Left kidney (tissue), 2 donors: ENCODE measurements around the gene PSMB8. TPM values are rescaled to one million over a fixed set of nuclear protein-coding genes. Genes with fewer than 3 reads are reported as not detected.

ENCODE experiments used
- DNase-seq: peaks from one replicate; pipeline ENCODE4 v3.0.0-alpha.2; 2013
- polyA plus RNA-seq: library from polyadenylated mRNA; unstranded; fragments of 120-200 nt; gene quantifications from one replicate; pipeline ENCODE4 v1.2.1, GENCODE V29; 2013; ENCODE audit not compliant: insufficient read length

PSMB8 gene
- polyA plus RNA-seq, 1 donor = 18.8 TPM

DNA sequence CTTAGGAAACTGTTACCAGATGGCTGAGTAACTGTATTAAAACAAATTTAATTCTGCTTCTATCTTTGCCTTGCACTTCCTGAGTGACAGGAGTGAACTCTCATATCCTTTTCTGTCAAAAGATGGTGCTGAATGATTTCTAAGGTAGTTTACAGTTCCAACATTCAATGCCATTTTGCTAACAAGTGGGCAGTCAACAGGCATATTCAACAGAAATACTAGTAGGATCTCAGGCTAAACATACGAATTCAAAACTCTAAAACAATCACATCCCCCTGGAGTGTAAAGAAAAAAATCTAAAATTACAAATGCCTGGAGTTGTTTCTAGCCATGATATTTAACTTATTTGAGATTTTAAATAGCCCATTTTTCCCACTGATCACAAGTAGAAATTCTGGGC lies 16.8 kb upstream of the PSMB8 start:
- no peak for DNase-seq

DNA sequence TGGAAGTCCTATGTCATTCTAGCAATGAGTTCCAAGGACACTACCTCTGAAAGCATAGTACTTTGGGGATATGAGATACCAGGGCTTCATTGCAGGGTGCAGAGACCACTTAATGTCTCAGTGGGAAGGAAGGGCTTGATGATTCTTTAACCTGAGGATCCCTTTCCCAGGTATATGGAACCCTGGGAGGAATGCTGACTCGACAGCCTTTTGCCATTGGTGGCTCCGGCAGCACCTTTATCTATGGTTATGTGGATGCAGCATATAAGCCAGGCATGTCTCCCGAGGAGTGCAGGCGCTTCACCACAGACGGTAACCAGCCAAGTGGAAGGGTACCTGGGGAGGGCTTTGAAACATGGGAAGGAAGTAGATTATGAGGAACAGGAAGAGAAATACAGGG lies 14.3 kb upstream of the PSMB8 start:
- DNase-seq = no peak

DNA sequence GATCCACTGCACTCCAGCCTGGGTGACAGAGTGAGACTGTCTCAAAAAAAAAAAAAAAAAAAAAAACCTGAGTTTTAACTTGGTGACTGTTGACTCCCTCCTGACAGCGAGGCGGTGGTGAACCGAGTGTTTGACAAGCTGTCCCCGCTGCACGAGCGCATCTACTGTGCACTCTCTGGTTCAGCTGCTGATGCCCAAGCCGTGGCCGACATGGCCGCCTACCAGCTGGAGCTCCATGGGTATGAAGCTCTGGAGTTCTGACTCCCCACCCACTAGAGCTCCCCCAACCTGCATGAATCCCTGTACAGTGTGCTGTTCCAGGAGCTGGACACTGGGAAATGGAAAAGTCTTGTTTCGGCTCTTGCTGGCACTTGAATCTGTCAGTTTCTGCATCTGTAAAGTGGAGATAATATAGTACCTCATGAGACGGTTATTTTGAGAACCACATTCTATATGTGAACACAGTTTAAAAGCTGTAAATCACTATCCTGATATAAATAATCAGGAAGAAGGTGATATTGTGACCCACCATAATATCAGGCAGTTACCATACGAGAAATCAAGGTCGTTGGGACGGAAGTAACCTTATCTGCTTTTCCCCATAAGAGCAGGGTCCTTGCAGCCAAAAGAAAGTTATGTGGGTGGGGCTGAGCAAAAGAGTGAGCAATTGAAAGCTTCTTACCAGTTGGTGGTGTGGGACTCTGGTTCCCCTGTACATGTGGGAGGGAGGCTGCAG lies 13.5 kb upstream of the PSMB8 start:
- DNase-seq = no peak

DNA sequence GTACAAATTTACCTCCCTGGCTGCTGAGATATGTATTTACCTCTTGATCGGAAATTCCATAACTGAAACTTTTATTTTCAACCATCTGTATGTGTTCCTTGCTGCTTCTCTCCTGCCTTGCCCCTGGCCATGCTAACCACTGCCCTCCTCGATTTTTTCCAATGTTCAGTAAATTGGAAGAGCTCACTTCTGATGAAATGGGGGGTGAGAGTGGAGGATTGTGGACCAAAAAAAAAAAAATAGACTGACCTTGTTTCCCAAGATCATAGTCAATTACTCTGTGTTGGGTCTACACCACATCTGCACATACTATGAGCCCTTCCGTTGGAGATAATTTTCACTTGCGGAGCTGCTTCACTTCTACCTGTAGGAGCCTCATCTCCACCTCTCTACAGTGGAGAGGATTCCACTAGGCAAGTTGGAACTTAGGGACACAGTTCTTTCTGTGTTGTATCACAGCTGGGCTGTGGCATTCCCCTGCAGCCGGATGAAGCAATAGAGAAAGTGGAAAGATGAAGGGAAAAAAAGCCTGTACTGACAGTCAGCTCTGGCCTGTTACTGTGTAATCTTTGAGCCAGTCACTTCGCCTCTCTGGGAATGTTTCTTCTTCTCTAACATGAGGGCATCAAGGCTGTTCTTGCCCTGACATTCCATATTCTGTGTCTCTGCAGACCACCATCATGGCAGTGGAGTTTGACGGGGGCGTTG lies 11.8 kb upstream of the PSMB8 start:
- no peak for DNase-seq

DNA sequence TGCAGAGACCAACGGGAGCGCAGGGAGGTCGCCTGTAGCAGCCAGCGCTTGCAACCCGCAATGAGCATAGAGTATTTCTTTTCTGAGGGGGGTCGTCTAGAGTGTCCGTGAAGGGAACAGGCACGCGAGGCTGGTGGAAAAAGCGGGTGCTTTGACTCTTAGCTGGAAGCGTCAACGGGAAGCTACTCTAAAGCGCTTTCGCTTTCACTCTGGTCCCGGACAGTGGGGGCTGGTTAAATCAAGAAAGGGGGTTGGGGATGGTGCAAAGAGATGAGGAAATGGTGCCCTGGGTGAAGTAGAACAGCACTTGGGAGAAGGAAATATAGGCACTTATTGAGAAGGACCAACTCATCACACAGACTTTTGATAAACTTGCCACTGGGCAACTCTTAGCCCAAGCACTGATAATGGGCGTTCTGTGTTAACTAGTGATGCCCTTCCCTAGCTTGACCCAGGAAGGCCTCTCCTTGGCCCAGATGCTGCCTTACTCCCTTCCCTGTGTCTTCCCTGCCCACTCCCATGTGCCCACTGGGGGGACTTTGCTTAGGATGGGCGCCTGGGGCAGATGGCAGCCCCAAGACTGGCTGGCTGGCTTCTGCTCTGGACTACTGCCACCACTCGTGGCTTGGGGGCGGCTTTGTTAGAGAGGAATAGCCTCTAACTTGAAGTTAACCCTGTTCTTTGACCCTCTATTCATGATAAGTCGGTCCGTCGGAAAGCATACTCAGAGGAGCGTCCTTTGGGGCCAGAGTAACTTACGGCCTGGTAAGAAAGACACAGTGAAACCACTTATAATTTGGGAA lies 10.7 kb upstream of the PSMB8 start:
- DNase-seq = no peak

DNA sequence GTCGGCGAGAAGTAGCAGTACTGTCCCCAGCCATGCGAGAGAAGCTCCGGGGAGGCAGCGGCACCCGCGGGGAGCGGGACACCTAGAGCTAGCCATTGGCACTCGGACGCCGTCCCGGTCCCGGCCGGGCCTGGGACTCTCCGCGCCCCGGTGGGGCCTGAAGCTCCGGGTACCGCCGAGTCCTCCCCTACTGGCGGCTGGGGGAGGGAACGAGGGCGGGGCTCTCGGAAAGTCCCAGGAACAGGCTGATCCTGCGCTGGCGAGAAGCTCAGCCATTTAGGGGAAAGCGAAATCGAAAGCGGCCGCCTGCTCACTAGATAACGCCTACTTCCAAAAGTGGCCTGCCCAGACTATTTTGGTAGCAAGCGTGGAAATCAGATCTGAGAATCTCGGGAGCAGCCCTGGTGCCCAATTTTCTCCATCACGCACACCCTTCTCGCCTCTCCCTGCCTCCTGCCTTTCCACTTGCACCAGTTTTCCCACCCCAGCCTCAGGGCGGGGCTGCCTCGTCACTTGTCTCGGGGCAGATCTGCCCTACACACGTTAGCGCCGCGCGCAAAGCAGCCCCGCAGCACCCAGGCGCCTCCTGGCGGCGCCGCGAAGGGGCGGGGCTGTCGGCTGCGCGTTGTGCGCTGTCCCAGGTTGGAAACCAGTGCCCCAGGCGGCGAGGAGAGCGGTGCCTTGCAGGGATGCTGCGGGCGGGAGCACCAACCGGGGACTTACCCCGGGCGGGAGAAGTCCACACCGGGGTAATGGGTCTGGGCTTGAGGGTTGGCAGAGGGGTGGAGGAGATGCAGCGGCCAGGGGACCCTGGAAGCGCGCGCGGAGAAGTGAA lies 9.9 kb upstream of the PSMB8 start, which contains the start of the genes PSMB9 and TAP1:
PSMB9 (plus strand) TSS at position 652 of the 835 bp plus-strand sequence; CDS start at position 690, 38 bp downstream.
TAP1 (minus strand) TSS at position 164 of the 835 bp plus-strand sequence; CDS start at position 96, 68 bp downstream.
- peak; percentile 92 for DNase-seq

DNA sequence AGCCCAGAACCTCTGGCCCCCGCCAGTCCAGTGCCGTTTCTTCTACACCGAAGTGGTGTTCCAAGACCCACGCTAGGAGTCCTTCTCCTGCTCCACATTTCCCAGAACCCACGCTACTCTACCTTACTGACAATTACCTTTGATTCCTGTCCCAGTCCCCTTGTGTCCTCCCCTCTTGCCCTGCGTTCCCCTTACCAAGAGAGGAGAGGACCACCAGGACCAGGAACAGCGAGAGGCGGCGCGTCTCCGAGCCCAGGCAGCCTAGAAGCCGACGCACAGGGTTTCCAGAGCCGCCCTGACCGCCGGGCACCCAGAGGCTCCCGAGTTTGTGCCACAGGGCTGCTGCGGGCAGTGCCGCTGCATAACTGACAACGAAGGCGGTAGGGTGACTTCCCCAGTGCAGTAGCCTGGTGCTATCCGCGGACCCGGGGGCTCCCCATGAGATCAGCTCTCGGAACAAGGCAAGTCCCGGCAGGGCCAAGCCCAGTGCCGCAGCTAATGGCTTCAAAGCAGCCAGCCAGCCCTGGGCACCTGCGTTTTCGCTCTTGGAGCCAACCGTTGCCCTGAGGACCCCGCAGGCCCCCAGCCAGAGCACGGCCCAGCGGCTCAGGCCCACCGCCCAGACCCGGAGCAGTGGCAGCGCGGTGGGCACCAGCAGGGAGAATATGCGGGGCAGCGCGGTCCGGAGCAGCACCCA lies 9.1 kb upstream of the PSMB8 start:
- peak; percentile 17 for DNase-seq

DNA sequence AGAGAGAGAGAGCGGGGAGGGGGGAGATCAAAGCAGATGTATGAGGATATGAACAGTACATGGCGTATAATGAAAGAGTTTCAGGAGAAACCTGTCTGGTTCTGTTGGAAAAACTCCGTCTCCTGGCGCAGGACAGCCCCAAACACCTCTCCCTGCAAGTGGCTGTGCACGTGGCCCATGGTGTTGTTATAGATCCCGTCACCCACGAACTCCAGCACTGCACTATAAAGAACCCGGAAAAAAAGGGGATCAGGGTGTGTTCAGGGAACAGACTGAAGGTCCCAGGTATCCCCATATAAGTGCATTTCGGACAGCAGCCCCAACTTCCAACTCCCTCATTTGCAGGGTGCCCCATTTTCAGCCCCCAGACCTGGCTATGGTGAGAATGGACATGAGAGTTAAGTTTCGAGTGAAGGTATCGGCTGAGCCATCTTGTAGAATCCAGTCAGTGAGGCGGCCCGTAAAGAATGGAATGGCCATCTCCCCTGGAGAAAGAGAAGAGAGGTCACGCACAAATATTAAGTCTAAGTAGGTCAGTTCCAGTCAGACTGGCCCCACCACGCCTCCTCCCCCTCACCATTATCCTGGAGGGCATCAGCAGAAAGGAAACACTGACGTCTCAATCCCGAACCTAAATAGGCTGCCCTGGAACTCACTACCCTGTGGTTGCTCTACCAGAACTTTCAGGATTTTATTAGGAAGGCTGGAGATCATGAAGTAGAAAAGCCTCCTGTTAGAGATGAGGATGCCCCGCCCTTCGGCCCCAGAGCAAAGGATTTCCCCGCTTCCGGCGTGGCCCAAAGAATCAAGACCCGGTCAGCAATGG lies 8.4 kb upstream of the PSMB8 start:
- no peak for DNase-seq

DNA sequence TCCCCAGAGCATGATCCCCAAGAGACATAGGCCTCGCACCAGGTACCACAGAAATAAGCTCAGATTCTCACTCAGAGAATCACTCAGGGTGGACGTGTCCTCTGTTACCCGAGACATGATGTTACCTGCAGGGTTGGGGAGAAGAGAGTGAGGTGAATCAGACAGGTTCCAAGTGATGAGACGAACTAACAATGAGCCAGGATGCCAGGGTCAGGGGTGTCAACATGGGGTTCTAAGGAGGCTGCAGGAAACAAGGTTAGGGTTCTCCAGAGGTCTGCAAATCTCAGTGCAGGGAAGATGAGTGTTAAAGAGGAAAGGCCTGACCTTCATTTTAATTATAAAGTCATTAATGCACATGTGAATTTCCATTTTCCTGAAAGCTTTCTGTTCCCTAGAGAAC lies 7.2 kb upstream of the PSMB8 start:
- DNase-seq = no peak

DNA sequence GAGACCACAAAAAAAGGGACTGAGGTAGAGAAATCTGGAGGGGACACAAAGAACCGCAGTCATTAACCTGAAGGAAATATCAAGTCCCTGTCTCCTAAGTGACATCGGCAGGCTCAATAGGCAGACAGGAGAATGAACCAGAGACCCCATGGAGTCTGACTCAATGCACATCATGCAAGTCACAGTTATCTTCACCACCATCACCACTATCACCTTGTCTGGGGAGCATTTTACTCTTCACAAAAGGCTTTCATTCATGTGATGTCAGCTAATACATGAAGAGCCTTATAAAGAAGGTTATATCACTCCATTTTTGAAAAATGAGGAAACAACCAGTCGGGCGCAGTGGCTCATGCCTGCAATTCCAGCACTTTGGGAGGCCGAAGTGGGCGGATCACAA lies 5.3 kb upstream of the PSMB8 start:
- DNase-seq = no peak

DNA sequence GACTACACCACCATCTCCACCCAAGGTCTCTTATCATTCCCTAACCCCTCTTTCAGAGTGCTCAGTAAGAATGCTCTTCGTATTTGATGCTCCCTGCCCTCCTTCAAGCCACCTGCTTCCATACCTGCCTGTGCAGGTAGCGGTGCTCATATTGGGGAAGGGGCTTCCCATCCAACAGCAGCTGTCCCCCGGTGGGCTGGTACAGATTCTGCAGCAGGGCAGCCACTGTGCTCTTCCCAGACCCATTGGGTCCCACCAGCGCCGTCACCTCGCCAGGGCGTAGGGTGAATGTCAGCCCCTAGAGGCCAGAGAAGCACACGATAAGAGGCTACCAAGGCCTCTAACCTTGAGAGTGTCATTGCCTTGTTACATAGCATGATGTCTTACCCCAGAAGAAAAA lies 3.9 kb upstream of the PSMB8 start:
- no peak for DNase-seq

DNA sequence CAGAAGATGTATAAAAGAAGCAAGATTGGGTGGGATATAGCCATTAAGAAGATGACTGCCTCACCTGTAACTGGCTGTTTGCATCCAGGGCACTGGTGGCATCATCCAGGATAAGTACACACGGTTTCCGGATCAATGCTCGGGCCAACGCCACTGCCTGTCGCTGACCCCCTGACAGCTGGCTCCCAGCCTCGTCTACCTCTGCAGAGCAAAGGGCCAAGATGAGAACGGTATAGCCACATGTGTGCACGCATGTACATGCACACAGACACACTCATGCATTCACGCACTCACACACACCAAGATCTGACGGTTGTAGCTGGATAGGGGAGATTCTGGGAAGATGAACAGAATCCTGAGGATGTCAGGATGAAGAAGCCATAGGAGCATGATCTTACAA lies 3.2 kb upstream of the PSMB8 start:
- no peak for DNase-seq

DNA sequence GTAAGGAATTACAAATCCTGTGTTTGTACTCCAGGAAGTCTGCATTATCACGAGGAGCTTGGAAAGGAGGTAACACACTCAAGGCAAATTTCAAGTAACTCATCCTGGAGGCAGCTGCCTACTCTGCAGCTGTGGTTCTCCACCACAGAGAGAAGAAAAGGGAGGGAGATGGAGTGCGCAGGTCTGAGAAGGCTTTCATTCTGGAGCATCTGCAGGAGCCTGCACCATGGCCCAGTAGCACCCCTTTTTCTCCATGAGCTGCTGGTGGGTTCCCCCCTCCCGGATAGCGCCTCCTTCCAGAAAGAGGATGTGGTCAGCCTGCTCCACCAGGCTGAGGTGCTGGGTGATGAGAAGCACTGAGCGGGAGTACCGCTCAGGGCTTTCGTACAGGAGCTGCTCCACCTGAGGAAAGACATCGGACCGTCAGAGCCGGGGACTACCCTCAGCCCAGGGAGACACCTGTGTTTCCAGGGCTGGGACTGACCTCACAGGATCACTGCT lies 1.6 kb upstream of the PSMB8 start:
- DNase-seq = no peak

DNA sequence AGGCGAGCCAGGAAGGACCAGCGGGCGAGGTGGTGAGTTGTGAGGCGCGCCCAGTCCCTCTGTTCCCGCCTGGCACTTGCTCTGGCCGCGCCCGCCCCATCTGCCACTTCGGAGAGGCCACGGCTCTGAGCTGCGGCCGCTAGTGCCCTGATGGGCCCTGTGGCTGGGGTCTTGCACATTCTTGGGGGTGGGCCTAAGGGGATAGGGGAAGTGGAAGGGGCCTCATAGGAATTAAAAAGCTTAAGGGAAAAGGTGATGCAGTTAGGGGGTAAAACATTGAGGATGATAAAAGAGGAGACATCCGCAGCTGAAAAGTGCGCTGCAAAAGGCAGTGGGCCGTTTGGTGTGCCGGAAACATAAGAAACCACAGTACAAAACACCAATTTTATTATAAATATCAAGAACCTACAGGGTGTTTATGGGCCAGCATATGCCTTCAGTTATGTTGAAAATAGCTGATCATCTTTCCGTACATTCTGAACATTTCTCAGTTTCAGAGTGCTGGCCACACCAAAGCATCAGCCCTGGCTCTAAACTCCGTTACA lies 1.1 kb upstream of the PSMB8 start:
- DNase-seq = no peak

DNA sequence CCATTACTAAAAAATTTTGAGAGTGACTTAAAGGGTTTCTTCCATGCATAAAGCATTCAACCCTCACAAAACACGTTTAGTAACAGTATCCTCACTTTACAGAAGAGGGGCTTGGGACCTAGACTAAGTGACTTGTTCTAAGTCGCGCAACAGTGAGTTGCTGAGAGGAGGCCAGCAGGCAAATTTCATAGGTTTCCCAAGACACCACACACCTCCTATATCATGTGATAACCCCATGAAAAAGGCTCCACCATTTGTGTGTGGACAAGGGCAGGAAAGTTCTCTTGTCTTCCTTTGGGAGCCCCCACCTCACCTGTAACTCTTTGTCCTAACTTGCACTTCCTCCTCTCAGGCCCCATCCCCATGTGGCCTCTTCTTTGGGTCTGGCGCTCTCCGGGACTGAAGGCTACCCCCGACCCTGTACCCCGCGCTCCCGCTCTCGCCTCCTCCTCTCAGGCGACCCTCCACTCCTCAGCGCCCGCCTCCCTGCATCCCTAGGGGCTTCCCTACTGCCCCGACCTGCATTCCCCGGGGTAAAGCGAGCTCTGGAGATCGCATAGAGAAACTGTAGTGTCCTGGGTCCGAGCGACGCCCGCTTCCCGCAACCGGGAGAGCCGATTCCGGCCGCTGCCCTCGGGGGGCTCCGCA lies 392 bp downstream of the PSMB8 start:
- no peak for DNase-seq

DNA sequence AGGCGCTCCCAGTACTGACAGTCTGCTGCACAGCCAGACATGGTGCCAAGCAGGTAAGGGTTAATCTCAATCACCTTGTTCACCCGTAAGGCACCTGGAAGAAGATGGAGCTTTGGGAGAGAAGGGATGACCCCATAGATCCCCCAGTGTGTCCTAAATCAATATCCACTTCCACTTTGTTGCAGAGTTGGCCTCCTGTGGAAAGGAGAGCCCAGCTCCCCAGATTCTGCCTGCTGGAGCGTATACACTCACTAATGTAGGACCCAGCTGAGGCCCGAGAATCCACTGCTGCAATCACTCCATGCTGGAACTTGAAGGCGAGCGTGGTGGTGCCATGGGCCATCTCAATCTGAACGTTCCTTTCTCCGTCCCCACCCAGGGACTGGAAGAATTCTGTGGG lies 1.2 kb downstream of the PSMB8 start:
- DNase-seq = no peak

DNA sequence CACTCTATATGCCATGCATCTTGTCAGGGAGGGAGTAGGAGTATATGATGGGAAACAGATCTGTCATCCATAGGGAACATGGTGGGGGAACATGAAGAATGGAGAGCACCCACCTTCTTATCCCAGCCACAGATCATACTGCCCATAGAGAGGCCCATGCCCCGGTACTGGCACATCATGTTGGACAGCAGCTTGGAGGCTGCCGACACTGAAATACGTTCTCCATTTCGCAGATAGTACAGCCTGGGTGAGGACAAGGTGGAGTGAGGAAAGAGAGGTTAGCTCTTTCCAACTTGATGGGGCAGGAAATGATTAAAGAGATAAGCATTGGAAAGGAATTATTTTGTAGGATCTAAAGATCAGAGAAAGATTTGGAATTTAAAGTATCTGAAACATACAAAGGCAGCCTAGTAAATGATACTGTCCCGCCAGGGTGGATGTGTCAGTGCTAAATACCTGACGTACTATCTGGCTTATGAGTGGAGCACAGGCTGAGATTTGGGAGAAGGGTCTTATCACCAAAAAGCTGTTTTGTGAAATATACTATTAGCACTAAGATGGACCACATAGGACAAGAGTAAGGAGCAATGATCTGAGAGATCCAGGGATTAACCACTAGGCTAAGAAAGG lies 1.7 kb downstream of the PSMB8 start:
- DNase-seq = no peak

DNA sequence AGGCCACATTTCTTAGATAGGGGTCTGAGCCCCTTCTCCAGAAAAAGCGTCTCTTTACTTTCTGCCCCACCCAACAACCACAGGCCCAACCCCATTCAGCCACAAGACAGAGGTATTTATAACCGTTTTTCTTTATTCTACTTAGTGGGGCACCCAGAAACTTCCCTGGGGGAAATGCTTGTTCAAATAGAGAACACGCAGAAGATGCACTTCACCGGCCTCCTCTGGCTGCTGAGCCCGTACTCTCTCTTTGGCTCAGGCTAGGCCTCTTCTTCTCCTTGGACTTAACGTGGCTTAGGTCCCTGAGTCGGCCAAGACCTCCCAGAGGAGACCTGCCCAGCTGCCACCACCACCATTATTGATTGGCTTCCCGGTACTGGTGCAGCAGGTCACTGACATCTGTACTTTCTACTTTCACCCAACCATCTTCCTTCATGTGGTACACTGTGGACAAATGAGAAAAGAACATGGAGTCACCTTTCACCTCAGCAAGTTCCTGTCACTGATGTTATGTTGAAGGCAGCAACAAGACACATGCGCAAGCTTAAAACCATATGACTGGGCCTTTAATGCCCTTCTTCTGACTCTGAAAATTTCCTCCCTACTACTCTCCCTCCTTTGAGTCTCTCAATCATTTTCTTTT lies 3.1 kb downstream of the PSMB8 start:
- no peak for DNase-seq
